Parathyroid adenoma (tissue), 2 donors: Measurements from ENCODE around the gene GPR4.

ENCODE experiments used
- H2AFZ ChIP-seq: fragments of 300-600 bp; sonication (generic); one replicate; pipeline ENCODE4 v1.7.0; 2017; ENCODE audit warnings: antibody characterized with exemption, mild to moderate bottlenecking
- H3K27ac ChIP-seq: fragments of 300-600 bp; sonication (generic); one replicate; pipeline ENCODE4 v1.7.0; 2017
- H3K27me3 ChIP-seq: fragments of 300-600 bp; sonication (generic); one replicate; pipeline ENCODE4 v1.7.0; 2017; ENCODE audit warnings: low read length; ENCODE audit not compliant: control insufficient read depth, insufficient read depth
- H3K36me3 ChIP-seq: fragments of 300-600 bp; sonication (generic); one replicate; pipeline ENCODE4 v1.7.0; 2017; ENCODE audit warnings: low read length; ENCODE audit not compliant: control insufficient read depth, insufficient read depth
- H3K4me1 ChIP-seq: fragments of 300-600 bp; sonication (generic); one replicate; pipeline ENCODE4 v1.7.0; 2017; ENCODE audit warnings: control low read depth
- H3K4me2 ChIP-seq: fragments of 300-600 bp; sonication (generic); one replicate; pipeline ENCODE4 v1.7.0; 2017; ENCODE audit warnings: low read length
- H3K4me3 ChIP-seq: fragments of 300-600 bp; sonication (generic); one replicate; pipeline ENCODE4 v1.7.0; 2017; ENCODE audit warnings: low read depth, low read length
- H3K79me2 ChIP-seq: fragments of 300-600 bp; sonication (generic); one replicate; pipeline ENCODE4 v1.7.0; 2017; ENCODE audit warnings: control low read depth
- H3K9ac ChIP-seq: fragments of 300-600 bp; sonication (generic); one replicate; pipeline ENCODE4 v1.7.0; 2017; ENCODE audit warnings: mild to moderate bottlenecking
- H3K9me3 ChIP-seq: fragments of 300-600 bp; sonication (generic); one replicate; pipeline ENCODE4 v1.7.0; 2017; ENCODE audit warnings: low read length; ENCODE audit not compliant: control insufficient read depth
- CTCF ChIP-seq: fragments of 300-600 bp; sonication (generic); IDR thresholded peaks from one replicate; pipeline ENCODE4 v1.7.0; 2017; ENCODE audit warnings: antibody characterized with exemption, mild to moderate bottlenecking
- donor health status: primary hyperparathyroidism.

Gene GPR4

GRCh38 chr19:45607071-45608029 is 5.3 kb upstream of the GPR4 start:
- no peaks in the 10 kb centered on the region for H3K79me2 ChIP-seq
- H3K9ac ChIP-seq = no peak overlapping the region
- H3K27me3 ChIP-seq = no peaks in the 10 kb centered on the region
- peaks cover 5% of the 10 kb centered on the region for H3K4me1 ChIP-seq
- no peaks in the 10 kb centered on the region for H3K36me3 ChIP-seq
- TF ChIP-seq CTCF = peak; percentile 95
- H3K27ac ChIP-seq = no peak overlapping the region
- no peak overlapping the region for H3K4me3 ChIP-seq
- H3K9me3 ChIP-seq = no peaks in the 10 kb centered on the region
- H2AFZ ChIP-seq = peak overlapping the region; percentile 56
- H3K4me2 ChIP-seq = peak overlapping the region; percentile 70

GRCh38 chr19:45601115-45601514 is 897 bp downstream of the GPR4 start:
- Histone ChIP-seq H3K27ac (peak overlapping the region; percentile 73), H3K4me3 (peak overlapping the region; percentile 41), H3K27me3 (peaks cover 3% of the 10 kb centered on the region), H3K36me3 (no peaks in the 10 kb centered on the region), H3K4me1 (no peaks in the 10 kb centered on the region), H3K9ac (no peak overlapping the region), H3K79me2 (no peaks in the 10 kb centered on the region), H3K9me3 (no peaks in the 10 kb centered on the region), H2AFZ (no peak overlapping the region), H3K4me2 (peak overlapping the region; percentile 26)
- no peak for TF ChIP-seq CTCF

- no peak for TF ChIP-seq CTCF
- peak overlapping the region; percentile 1 for H3K4me3 ChIP-seq
- H3K36me3 ChIP-seq = no peaks in the 10 kb centered on the region
- H3K79me2 ChIP-seq = no peaks in the 10 kb centered on the region
- no peaks in the 10 kb centered on the region for H3K4me1 ChIP-seq
- H3K27me3 ChIP-seq = peaks cover 3% of the 10 kb centered on the region
- H2AFZ ChIP-seq = no peak overlapping the region
- H3K9ac ChIP-seq = no peak overlapping the region
- H3K4me2 ChIP-seq = no peak overlapping the region
- H3K27ac ChIP-seq = peak overlapping the region; percentile 73
- no peaks in the 10 kb centered on the region for H3K9me3 ChIP-seq
Measured at GRCh38 chr19:45600340-45600885, 1.6 kb downstream of the GPR4 start.

GRCh38 chr19:45599286-45599685 is 2.7 kb downstream of the GPR4 start:
- H3K36me3 ChIP-seq = no peaks in the 10 kb centered on the region
- H3K9ac ChIP-seq = no peak overlapping the region
- H3K27ac ChIP-seq = peak overlapping the region; percentile 27
- H2AFZ ChIP-seq = no peak overlapping the region
- no peaks in the 10 kb centered on the region for H3K4me1 ChIP-seq
- no peak overlapping the region for H3K4me3 ChIP-seq
- peaks cover 3% of the 10 kb centered on the region for H3K27me3 ChIP-seq
- H3K9me3 ChIP-seq = no peaks in the 10 kb centered on the region
- TF ChIP-seq CTCF = no peak
- H3K4me2 ChIP-seq = no peak overlapping the region
- no peaks in the 10 kb centered on the region for H3K79me2 ChIP-seq
